ENCODE measurements around the gene PRKAB2.
"Not testable (repeated sequence)": the region's sequence is repeated elsewhere in the genome, so short reads cannot be mapped to it uniquely, and the experiment has no call there.

PRKAB2 gene

DNA sequence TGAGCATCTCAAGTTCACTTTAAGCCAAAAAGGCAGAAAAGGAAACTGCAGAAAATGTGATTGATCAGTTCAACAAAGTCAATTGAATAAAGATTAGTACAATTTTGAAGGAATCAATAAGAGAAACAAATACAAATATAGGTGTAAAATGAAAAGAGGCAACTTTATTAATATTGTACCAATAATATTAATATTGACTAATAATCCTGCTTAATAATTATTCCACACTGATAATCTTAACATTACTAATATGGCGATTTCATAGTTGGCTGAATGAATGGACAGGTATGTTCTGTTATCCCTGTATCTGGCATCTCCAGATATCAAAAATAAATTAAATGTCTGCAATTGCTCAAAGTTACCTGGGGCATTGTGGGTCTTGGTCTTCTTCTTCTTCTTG lies 61.8 kb downstream of the PRKAB2 start:
- no peak for DNase-seq (ENCODE audit: low read depth)
- no peak overlapping the region for H3K4me3 ChIP-seq (replicated peaks; ENCODE audit: low read depth, low read length)
- no peak for TF ChIP-seq CTCF (IDR thresholded peaks at IDR 0.05; ENCODE audit: low read length, missing control alignments)

DNA sequence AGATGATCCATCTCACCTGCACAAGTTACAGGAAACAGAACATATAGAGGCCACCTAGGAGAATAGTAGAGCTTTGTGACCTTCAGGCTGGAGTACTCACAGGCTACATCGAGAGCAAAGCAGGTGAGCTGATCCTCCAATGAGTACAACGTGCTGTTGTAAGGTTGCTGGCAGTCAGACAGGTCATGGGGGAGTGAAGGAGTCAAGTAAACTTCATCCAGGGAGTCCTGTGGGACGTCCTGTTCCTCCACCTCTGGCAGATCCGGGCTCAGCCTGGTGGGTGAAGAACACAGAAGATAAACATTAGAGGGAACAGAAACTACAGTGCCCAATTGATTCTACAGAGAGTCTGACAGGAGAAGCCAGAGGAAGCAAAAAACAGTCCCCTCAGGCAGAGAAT lies 62.5 kb downstream of the PRKAB2 start:
- no peak for DNase-seq (ENCODE audit: low read depth)
- TF ChIP-seq CTCF (IDR thresholded peaks at IDR 0.05; ENCODE audit: low read length, missing control alignments) = no peak
- H3K4me3 ChIP-seq (replicated peaks; ENCODE audit: low read depth, low read length) = no peak overlapping the region

- TF ChIP-seq CTCF (IDR thresholded peaks at IDR 0.05; ENCODE audit: low read length, missing control alignments) = no peak
- no peak overlapping the region for H3K4me3 ChIP-seq (replicated peaks; ENCODE audit: low read depth, low read length)
- no peak for DNase-seq (ENCODE audit: low read depth)
Observed at GRCh38 chr1:147109041-147109440, 63.2 kb downstream of the PRKAB2 start.

DNA sequence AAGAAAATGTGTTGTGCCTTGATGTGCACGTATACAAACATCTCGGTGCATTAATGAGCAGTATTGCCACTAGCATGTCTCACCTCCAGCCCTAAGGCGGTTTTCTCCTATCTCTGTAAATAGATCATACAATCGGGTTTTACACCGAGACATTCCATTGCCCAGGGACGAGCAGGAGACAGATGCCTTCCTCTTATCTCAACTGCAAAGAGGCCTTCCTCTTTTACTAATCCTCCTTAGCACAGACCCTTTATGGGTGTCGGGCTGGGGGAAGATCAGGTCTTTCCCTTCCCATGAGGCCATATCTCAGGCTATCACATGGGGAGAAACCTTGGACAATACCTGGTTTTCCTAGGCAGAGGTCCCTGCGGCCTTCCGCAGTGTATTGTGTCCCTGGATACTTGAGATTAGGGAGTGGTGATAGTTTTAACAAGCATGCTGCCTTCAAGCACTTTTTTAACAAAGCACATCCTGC lies 65.8 kb downstream of the PRKAB2 start:
- DNase-seq (ENCODE audit: low read depth); H3K4me3 ChIP-seq (replicated peaks; ENCODE audit: low read depth, low read length): not testable (repeated sequence)

DNA sequence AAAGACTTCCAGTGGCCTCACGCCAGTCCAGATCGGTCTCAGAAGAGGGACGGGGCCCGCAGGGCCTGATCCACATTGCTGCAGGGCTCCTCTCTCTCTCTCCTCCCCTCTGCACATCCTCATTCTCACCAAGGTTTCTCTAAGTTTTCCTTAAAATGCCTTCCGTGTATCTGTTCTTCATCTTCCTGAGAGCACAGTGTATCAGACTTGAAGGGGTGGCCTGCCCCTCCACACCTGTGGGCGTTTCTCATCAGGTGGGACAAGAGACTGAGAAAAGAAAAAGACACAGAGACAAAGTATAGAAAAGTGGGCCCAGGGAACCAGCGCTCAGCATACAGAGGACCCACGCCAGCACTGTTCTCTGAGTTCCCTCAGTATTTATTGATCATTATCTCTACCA lies 66.4 kb downstream of the PRKAB2 start:
- no peak overlapping the region for H3K4me3 ChIP-seq (replicated peaks; ENCODE audit: low read depth, low read length)
- DNase-seq (ENCODE audit: low read depth) = no peak
- no peak for TF ChIP-seq CTCF (IDR thresholded peaks at IDR 0.05; ENCODE audit: low read length, missing control alignments)

All from fibroblast of pulmonary artery (primary cell).